A673 (cell line): ENCODE measurements around the gene KLHL28. TPM values are rescaled to one million over a fixed set of nuclear protein-coding genes. Genes with fewer than 3 reads are reported as not detected.

Source experiments
- BruUV-seq: library from RNA; stranded (reverse); fragments of 400-500 nt; replicated peaks from 2 replicates; lab custom pipeline; 2021; lab: Mats Ljungman, UMichigan
- CTCF ChIA-PET: fragments of 300-600 bp; sonication (Branson Sonifier 250); formaldehyde crosslinking; loops from one replicate; lab custom pipeline; 2022; ENCODE audit warnings: antibody characterized with exemption; lab: Charles Lee
- POLR2A ChIA-PET: fragments of 300-600 bp; sonication (Branson Sonifier 250); formaldehyde crosslinking; loops from one replicate; lab custom pipeline; 2022; ENCODE audit warnings: antibody characterized with exemption; ENCODE audit not compliant: low non-redundant PET; lab: Charles Lee
- DNase-seq: peaks from one replicate; pipeline ENCODE4 v3.0.0-alpha.2; 2015; ENCODE audit warnings: low spot score
- H3K27ac ChIP-seq: fragments of 200-600 bp; sonication (generic); 2 replicates; pipeline ENCODE4 v1.5.1; 2016; ENCODE audit warnings: mixed run types, low read depth, mild to moderate bottlenecking, mixed read lengths, antibody characterized with exemption, low read length; ENCODE audit not compliant: poor library complexity, severe bottlenecking
- H3K27me3 ChIP-seq: fragments of 200-600 bp; sonication (generic); replicated peaks from 2 replicates; pipeline ENCODE4 v1.6.1; 2017; ENCODE audit warnings: mixed run types, low read depth, mild to moderate bottlenecking, mixed read lengths, antibody characterized with exemption, low read length; ENCODE audit not compliant: insufficient read depth, poor library complexity
- H3K36me3 ChIP-seq: fragments of 200-600 bp; sonication (generic); 2 replicates; pipeline ENCODE4 v1.6.1; 2016; ENCODE audit warnings: mixed run types, mild to moderate bottlenecking, mixed read lengths, antibody characterized with exemption, low read length; ENCODE audit not compliant: insufficient read depth, poor library complexity, severe bottlenecking
- H3K4me1 ChIP-seq: fragments of 200-600 bp; sonication (generic); 2 replicates; pipeline ENCODE4 v1.6.1; 2017; ENCODE audit warnings: mixed run types, mild to moderate bottlenecking, mixed read lengths, antibody characterized with exemption, low read length; ENCODE audit not compliant: insufficient read depth, poor library complexity, severe bottlenecking
- H3K4me3 ChIP-seq: fragments of 200-600 bp; sonication (generic); 2 replicates; pipeline ENCODE4 v1.5.1; 2016; ENCODE audit warnings: low read depth, mixed run types, mild to moderate bottlenecking, mixed read lengths, low read length; ENCODE audit not compliant: poor library complexity, severe bottlenecking
- H3K9me3 ChIP-seq: fragments of 200-600 bp; sonication (generic); 2 replicates; pipeline ENCODE4 v1.6.1; 2016; ENCODE audit warnings: mixed run types, low read depth, mild to moderate bottlenecking, mixed read lengths, antibody characterized with exemption, low read length; ENCODE audit not compliant: poor library complexity, severe bottlenecking
- CTCF ChIP-seq: fragments of 300-800, 200-600 bp; sonication (generic); conservative IDR thresholded peaks from 2 replicates; pipeline ENCODE4 v1.5.1; 2017; ENCODE audit warnings: low read depth, mild to moderate bottlenecking, antibody characterized with exemption, low read length, moderate library complexity, mixed read lengths
- EZH2 ChIP-seq: fragments of 200-600 bp; sonication (generic); IDR thresholded peaks from 2 replicates; pipeline ENCODE4 v1.6.1; 2017; ENCODE audit warnings: borderline replicate concordance, low read depth, mild to moderate bottlenecking, mixed read lengths, antibody characterized with exemption, low read length; ENCODE audit not compliant: poor library complexity, severe bottlenecking
- intact Hi-C: fragments of 100-400 bp; cut with micrococcal nuclease; formaldehyde crosslinking; loops from one replicate; pipeline ENCODE4 v1.10.0; 2022; ENCODE audit not compliant: unreplicated experiment
- total RNA-seq: library from RNA; stranded (reverse); gene quantifications from 2 replicates; pipeline ENCODE4 v1.2.3, GENCODE V29; 2021

KLHL28 gene
- total RNA-seq, 1 experiment from 2014 or later: 10.0 TPM

GRCh38 chr14:44880791-44881190 lies 81.0 kb downstream of the KLHL28 start:
- Histone ChIP-seq H3K27me3 (no peaks in the 10 kb centered on the region), H3K4me3 (no peak overlapping the region), H3K4me1 (no peaks in the 10 kb centered on the region), H3K27ac (no peak overlapping the region), H3K9me3 (peaks cover 10% of the 10 kb centered on the region), H3K36me3 (no peaks in the 10 kb centered on the region)
- POLR2A ChIA-PET: no interaction called here
- CTCF ChIA-PET: no interaction called here
- TF ChIP-seq EZH2: no peak
- no peak for TF ChIP-seq CTCF
- BruUV-seq: no TSS peak
- intact Hi-C loops: no loop called here
- DNase-seq: no peak

Other genes with a start within 250 kb of the KLHL28 start
- gene TOGARAM1, start 243 bp upstream of the KLHL28 start, total RNA-seq: 16.8 and 18.5 TPM in 2 replicates
- gene PRPF39, start 122.2 kb upstream of the KLHL28 start, total RNA-seq: 57.4 and 63.6 TPM in 2 replicates
- gene FKBP3, start 172.5 kb upstream of the KLHL28 start, total RNA-seq: 162 and 164 TPM in 2 replicates
- gene FANCM, start 174.0 kb upstream of the KLHL28 start, total RNA-seq: 20.8 and 21.5 TPM in 2 replicates